Nephron progenitor cell (in vitro differentiated cells): ENCODE measurements around the gene CC2D2A.

Experiments
- DNase-seq: peaks from one replicate; pipeline ENCODE4 v3.0.0; 2021
- H3K27ac Mint-ChIP-seq: 2 replicates; pipeline ENCODE4 v1.8.0; 2021; ENCODE audit warnings: mild to moderate bottlenecking, moderate library complexity, mixed read lengths
- H3K27me3 Mint-ChIP-seq: 2 replicates; pipeline ENCODE4 v1.8.0; 2021; ENCODE audit warnings: mild to moderate bottlenecking, low read depth, mixed read lengths; ENCODE audit not compliant: poor library complexity
- H3K36me3 Mint-ChIP-seq: 2 replicates; pipeline ENCODE4 v1.8.0; 2021; ENCODE audit warnings: low read depth, mixed read lengths
- H3K4me1 Mint-ChIP-seq: 2 replicates; pipeline ENCODE4 v1.8.0; 2021; ENCODE audit warnings: mixed read lengths
- H3K4me3 Mint-ChIP-seq: 2 replicates; pipeline ENCODE4 v1.8.0; 2021; ENCODE audit warnings: mild to moderate bottlenecking, moderate library complexity, mixed read lengths
- H3K9me3 Mint-ChIP-seq: 2 replicates; pipeline ENCODE4 v1.8.0; 2021; ENCODE audit warnings: mild to moderate bottlenecking, moderate library complexity, mixed read lengths
- TF ChIP-seq, protein P1 (sequence below): fragments of 200-600 bp; sonication (generic); IDR thresholded peaks from 2 replicates; pipeline ENCODE4 v1.5.0; 2021; ENCODE audit warnings: antibody characterized with exemption

Gene CC2D2A

DNA sequence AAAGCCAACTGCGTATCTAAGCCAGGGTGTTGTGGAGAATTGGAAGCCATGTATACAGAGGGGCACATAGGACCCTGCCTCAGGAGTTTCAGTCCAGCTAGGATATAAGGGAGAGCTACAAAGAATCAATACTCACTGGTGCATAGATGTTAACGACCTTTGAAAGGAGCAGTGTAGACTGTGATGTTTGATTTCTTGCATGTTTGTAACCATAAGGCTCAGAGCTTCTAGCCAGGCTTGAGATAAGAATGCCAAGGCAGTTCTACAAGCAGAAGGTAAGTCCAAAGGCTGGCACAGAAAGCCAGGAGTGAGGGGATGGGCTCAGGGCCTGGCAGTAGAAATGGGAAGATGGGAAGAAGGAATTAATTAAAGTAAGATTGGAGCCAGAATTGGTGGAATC, 75.7 kb downstream of the CC2D2A start:
- H3K27ac Mint-ChIP-seq, result no peak overlapping the region
- H3K4me3 Mint-ChIP-seq, result no peak overlapping the region
- TF ChIP-seq, protein P1, sequence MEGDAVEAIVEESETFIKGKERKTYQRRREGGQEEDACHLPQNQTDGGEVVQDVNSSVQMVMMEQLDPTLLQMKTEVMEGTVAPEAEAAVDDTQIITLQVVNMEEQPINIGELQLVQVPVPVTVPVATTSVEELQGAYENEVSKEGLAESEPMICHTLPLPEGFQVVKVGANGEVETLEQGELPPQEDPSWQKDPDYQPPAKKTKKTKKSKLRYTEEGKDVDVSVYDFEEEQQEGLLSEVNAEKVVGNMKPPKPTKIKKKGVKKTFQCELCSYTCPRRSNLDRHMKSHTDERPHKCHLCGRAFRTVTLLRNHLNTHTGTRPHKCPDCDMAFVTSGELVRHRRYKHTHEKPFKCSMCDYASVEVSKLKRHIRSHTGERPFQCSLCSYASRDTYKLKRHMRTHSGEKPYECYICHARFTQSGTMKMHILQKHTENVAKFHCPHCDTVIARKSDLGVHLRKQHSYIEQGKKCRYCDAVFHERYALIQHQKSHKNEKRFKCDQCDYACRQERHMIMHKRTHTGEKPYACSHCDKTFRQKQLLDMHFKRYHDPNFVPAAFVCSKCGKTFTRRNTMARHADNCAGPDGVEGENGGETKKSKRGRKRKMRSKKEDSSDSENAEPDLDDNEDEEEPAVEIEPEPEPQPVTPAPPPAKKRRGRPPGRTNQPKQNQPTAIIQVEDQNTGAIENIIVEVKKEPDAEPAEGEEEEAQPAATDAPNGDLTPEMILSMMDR, result no peak
- H3K27me3 Mint-ChIP-seq, result no peaks in the 10 kb centered on the region
- H3K36me3 Mint-ChIP-seq, result peaks cover 42% of the 10 kb centered on the region
- H3K4me1 Mint-ChIP-seq, result peaks cover 6% of the 10 kb centered on the region
- no peak for DNase-seq
- no peaks in the 10 kb centered on the region for H3K9me3 Mint-ChIP-seq

DNA sequence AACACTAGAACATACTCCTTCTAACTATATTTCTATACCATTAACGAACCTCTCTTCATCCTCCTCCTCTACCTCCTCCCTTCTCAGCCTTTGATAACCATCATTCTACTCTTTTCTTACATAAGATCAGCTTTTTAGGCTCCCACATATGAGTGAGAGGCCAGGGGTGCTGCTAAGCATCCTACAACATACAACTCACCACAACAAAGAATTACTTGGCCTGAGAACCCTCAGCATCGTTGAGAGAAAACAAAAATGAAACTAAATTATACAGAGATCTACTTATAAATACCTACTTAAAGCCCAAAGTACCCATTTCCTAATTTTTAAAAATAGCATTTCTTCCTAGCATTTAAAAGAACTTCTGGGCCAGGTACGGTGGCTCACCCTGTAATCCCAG, 77.7 kb downstream of the CC2D2A start:
- DNase-seq, result no peak
- H3K9me3 Mint-ChIP-seq, result no peaks in the 10 kb centered on the region
- no peak overlapping the region for H3K4me3 Mint-ChIP-seq
- peaks cover 6% of the 10 kb centered on the region for H3K4me1 Mint-ChIP-seq
- H3K36me3 Mint-ChIP-seq, result peaks cover 25% of the 10 kb centered on the region
- H3K27ac Mint-ChIP-seq, result no peak overlapping the region
- no peaks in the 10 kb centered on the region for H3K27me3 Mint-ChIP-seq
- TF ChIP-seq, protein P1, result no peak

DNA sequence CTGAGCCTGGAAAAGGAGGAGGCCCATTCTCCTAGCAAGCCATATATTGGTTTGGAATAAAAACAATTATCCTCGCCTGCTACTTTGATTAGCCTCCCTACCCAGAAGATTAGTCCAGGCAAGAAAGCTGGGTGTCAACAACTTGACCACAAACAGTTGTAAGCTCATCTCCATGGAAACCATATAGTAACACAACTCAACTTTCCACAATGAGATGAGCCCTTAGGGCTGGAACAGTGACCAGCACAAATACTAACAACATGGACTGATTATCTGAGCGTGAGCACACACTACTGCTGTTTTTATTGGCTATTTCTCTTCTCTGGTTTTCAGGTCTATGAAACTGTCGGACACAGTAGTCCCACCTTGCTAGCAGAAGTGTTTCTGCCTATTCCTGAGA, 80.8 kb downstream of the CC2D2A start:
- DNase-seq, result no peak
- H3K27ac Mint-ChIP-seq, result no peak overlapping the region
- TF ChIP-seq, protein P1, result no peak
- H3K9me3 Mint-ChIP-seq, result no peaks in the 10 kb centered on the region
- no peaks in the 10 kb centered on the region for H3K27me3 Mint-ChIP-seq
- H3K36me3 Mint-ChIP-seq, result peaks cover 31% of the 10 kb centered on the region
- H3K4me1 Mint-ChIP-seq, result no peaks in the 10 kb centered on the region
- H3K4me3 Mint-ChIP-seq, result no peak overlapping the region

DNA sequence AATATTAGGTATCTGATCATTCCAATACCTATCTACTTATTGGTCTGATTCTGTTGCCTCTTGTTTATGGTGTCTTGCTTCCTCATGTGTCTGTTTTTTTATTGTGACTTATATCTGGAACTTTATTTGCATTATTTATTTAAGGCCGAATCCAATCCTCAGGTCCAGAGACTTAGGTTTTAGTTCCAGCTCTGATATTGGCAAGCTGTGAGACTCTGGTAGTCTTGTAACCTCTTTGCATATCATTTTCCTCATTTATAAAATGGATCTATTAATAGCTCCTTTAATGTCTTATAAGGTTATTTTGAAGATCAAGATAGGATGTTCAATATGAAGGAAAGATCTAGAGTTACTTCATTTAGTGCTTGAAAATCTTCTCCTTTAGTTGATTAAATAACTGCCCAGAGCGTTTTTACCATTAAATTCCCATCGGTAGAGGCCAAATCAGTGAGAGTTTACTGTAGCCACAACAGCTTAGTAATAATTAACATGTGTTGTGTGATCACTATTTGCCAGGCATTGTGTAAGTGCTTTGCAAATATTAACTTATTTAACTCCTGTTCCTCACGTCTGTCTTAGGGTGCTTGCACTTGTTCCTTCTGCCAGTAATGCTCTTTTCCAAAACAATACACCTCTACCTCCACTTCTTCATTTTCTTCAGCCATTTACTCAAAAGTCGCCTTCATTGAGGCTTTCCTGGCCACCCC, 82.2 kb downstream of the CC2D2A start:
- DNase-seq, result no peak
- no peaks in the 10 kb centered on the region for H3K4me1 Mint-ChIP-seq
- no peak overlapping the region for H3K27ac Mint-ChIP-seq
- no peaks in the 10 kb centered on the region for H3K9me3 Mint-ChIP-seq
- H3K36me3 Mint-ChIP-seq, result peaks cover 35% of the 10 kb centered on the region
- no peak overlapping the region for H3K4me3 Mint-ChIP-seq
- TF ChIP-seq, protein P1, result no peak
- H3K27me3 Mint-ChIP-seq, result no peaks in the 10 kb centered on the region

DNA sequence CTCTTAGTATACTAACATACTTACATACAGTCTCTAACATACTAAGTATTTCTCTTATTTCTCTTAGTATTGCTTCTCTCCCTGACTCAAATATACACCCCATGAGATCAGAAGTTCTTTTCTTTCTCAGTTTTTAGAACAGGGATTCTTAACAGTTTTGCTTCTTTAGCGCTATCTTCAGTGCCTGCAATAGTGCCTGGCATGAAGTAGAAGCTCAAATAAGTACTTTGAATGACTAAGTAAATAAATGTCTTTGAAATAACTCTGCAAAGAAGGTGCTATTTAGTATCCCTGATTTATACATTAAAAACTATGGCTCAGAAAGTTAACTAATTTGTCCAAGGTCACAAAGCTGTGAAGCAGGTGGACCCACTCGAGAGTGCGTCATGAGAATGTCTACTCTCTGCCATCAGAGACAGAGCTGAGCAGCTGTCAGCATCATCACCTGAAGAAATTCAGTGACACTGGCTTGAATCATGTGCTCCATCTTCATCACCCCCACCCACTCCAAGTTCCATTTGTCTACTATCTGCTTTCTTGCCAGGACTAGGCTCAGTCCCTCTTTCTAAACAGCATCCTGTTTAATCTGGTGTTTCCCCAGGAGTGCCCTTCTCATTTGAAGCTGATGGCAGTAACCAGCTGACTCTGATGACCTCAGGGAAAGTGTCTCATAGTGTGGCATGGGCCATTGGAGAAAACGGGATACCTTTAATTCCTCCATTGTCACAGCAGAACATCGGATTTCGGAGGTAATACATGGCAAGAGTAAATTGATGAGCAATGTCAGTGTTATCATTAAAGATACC, 83.1 kb downstream of the CC2D2A start:
- TF ChIP-seq, protein P1, result no peak
- Mint-ChIP-seq H3K4me1 (no peaks in the 10 kb centered on the region), H3K27ac (no peak overlapping the region), H3K9me3 (no peaks in the 10 kb centered on the region), H3K4me3 (no peak overlapping the region), H3K36me3 (peaks cover 31% of the 10 kb centered on the region), H3K27me3 (no peaks in the 10 kb centered on the region)
- DNase-seq, result no peak
